GM12878 (cell line): ENCODE data around the gene ARHGEF38. TPM values are rescaled to one million over a fixed set of nuclear protein-coding genes. Genes with fewer than 3 reads are reported as not detected.

ENCODE experiments used
- ATAC-seq: fragments of 200-7000 bp; cut with Tn5 transposase; 3 replicates; pipeline ENCODE4 v1.9.1; 2020; ENCODE audit warnings: mild to moderate bottlenecking, moderate library complexity
- BruUV-seq: library from RNA; stranded (reverse); fragments of 400-500 nt; replicated peaks from 2 replicates; lab custom pipeline; 2021; lab: Mats Ljungman, UMichigan
- CTCF ChIA-PET: fragments of 300-600 bp; sonication (Branson Sonifier 250); formaldehyde crosslinking; extraction: SDS; loops from one replicate; lab custom pipeline; 2021; ENCODE audit warnings: inconsistent platforms; lab: Yijun Ruan, JAX
- POLR2A ChIA-PET: fragments of 350-600 bp; formaldehyde crosslinking; extraction: SDS; loops from one replicate; lab custom pipeline; 2021; ENCODE audit warnings: inconsistent platforms; lab: Charles Lee
- RAD21 ChIA-PET: fragments of 300-600 bp; sonication (Branson Sonifier 250); formaldehyde crosslinking; loops from one replicate; lab custom pipeline; 2023; ENCODE audit warnings: antibody characterized with exemption; ENCODE audit not compliant: unreplicated experiment; lab: Charles Lee
- SMC1A ChIA-PET: fragments of 300-600 bp; sonication (Branson Sonifier 250); formaldehyde crosslinking; loops from one replicate; lab custom pipeline; 2023; ENCODE audit not compliant: unreplicated experiment, uncharacterized antibody; lab: Charles Lee
- DNase-seq: peaks from one replicate; pipeline ENCODE4 v3.0.0-alpha.2; 2011; ENCODE audit warnings: low read depth, low spot score
- FAIRE-seq: peaks from 3 replicates; lab custom pipeline; 2011; peaks lifted over from hg19 to GRCh38; lab: Jason Lieb, UNC
- H2AFZ ChIP-seq: 2 replicates; pipeline ENCODE4 v1.6.0; 2011; ENCODE audit warnings: low read depth, low read length, control low read depth; ENCODE audit not compliant: control insufficient read depth
- H3K27ac ChIP-seq: 2 replicates; pipeline ENCODE4 v1.5.1; 2011; ENCODE audit warnings: control low read depth; ENCODE audit not compliant: control insufficient read depth, insufficient read depth
- H3K27me3 ChIP-seq, 2 experiments: replicated peaks in 1 of 2; 2 replicates each; pipeline versions ENCODE4 v1.6.0 to v1.6.1; 2011; ENCODE audit warnings: low read length in 1 of 2; ENCODE audit not compliant: control insufficient read depth in 2 of 2, insufficient read depth in 2 of 2
- H3K36me3 ChIP-seq, 2 experiments: 2 replicates each; pipeline ENCODE4 v1.5.1; 2011; ENCODE audit warnings: low read length in 1 of 2; ENCODE audit not compliant: control insufficient read depth in 2 of 2, insufficient read depth in 2 of 2
- H3K4me1 ChIP-seq: 2 replicates; pipeline ENCODE4 v1.6.1; 2011; ENCODE audit warnings: mild to moderate bottlenecking, low read length, moderate library complexity, mixed read lengths; ENCODE audit not compliant: control insufficient read depth, insufficient read depth
- H3K4me2 ChIP-seq: 2 replicates; pipeline ENCODE4 v1.6.0; 2011; ENCODE audit warnings: control low read depth; ENCODE audit not compliant: control insufficient read depth, insufficient read depth
- H3K4me3 ChIP-seq: fragments of 200-600 bp; sonication (generic); 2 replicates; pipeline ENCODE4 v1.5.1; 2016
- H3K79me2 ChIP-seq: 2 replicates; pipeline ENCODE4 v1.6.0; 2011; ENCODE audit warnings: low read length; ENCODE audit not compliant: control insufficient read depth, insufficient read depth
- H3K9ac ChIP-seq: 2 replicates; pipeline ENCODE4 v1.8.0; 2011; ENCODE audit warnings: low read length, control low read depth, mixed read lengths; ENCODE audit not compliant: control insufficient read depth, insufficient read depth
- H3K9me3 ChIP-seq: replicated peaks from 3 replicates; pipeline ENCODE4 v1.5.1; 2011; ENCODE audit warnings: mild to moderate bottlenecking, low read length; ENCODE audit not compliant: control insufficient read depth, insufficient read depth
- H4K20me1 ChIP-seq: 2 replicates; pipeline ENCODE4 v1.6.0; 2011; ENCODE audit not compliant: control insufficient read depth, insufficient read depth
- ATF7 ChIP-seq: fragments of 450-650 bp; IDR thresholded peaks from 2 replicates; pipeline ENCODE4 v1.6.1; 2016; ENCODE audit warnings: low read depth, mild to moderate bottlenecking
- BACH1 ChIP-seq: fragments of 450-650 bp; IDR thresholded peaks from 2 replicates; pipeline ENCODE4 v1.6.1; 2017; ENCODE audit warnings: mild to moderate bottlenecking, borderline replicate concordance
- CHD1 ChIP-seq: IDR thresholded peaks from 2 replicates; pipeline ENCODE4 v1.6.1; 2012; ENCODE audit warnings: low read depth, low read length, improper control_type of control experiment
- EZH2 ChIP-seq: IDR thresholded peaks from 2 replicates; pipeline ENCODE4 v1.6.1; 2012; ENCODE audit warnings: low read depth, mild to moderate bottlenecking, control low read depth, inconsistent platforms, low read length, borderline replicate concordance; ENCODE audit not compliant: control insufficient read depth
- HDAC6 ChIP-seq: fragments of 200-600 bp; sonication (generic); IDR thresholded peaks from one replicate; pipeline ENCODE4 v1.8.0; 2017; ENCODE audit warnings: antibody characterized with exemption; ENCODE audit not compliant: unreplicated experiment
- JUNB ChIP-seq: IDR thresholded peaks from 2 replicates; pipeline ENCODE4 v1.6.1; 2016; ENCODE audit warnings: antibody characterized with exemption, mild to moderate bottlenecking
- KLF5 ChIP-seq: fragments of 450-650 bp; IDR thresholded peaks from 2 replicates; pipeline ENCODE4 v1.6.1; 2014; ENCODE audit warnings: mild to moderate bottlenecking; ENCODE audit not compliant: partially characterized antibody
- NR2C2 ChIP-seq: IDR thresholded peaks from 2 replicates; pipeline ENCODE4 v1.6.1; 2011; ENCODE audit warnings: borderline replicate concordance, low read depth; ENCODE audit not compliant: control insufficient read depth, insufficient read length
- POLR2AphosphoS2 ChIP-seq: IDR thresholded peaks from 2 replicates; pipeline ENCODE4 v1.6.1; 2011; ENCODE audit warnings: low read depth, mild to moderate bottlenecking, low read length, improper control_type of control experiment, moderate library complexity
- RUNX3 ChIP-seq: IDR thresholded peaks from 2 replicates; pipeline ENCODE4 v1.6.1; 2012; ENCODE audit warnings: low read length, inconsistent platforms
- SMAD5 ChIP-seq: IDR thresholded peaks from 2 replicates; pipeline ENCODE4 v1.6.1; 2016; ENCODE audit warnings: antibody characterized with exemption, low read depth
- SUZ12 ChIP-seq: fragments of 200-600 bp; sonication (generic); IDR thresholded peaks from one replicate; pipeline ENCODE4 v1.6.1; 2018; ENCODE audit warnings: antibody characterized with exemption, mild to moderate bottlenecking; ENCODE audit not compliant: unreplicated experiment
- WGBS: methylation state at CpG from one replicate; pipeline ENCODE4 v1.1.6; 2016; ENCODE audit warnings: low lambda C conversion rate; ENCODE audit not compliant: insufficient replicate concordance, insufficient coverage; ENCODE audit errors: missing lambda C conversion rate; 5-methylcytosine and 5-hydroxymethylcytosine counted together
- in situ Hi-C: fragments of 300-500 bp; cut with MboI; formaldehyde crosslinking; loops from 9 replicates; pipeline ENCODE4 v1.14.3; 2018; ENCODE audit warnings: mixed read lengths
- intact Hi-C: fragments of 100-400 bp; cut with micrococcal nuclease; formaldehyde crosslinking; loops from one replicate; pipeline ENCODE4 v1.14.2; 2022; ENCODE audit not compliant: unreplicated experiment
- polyA plus RNA-seq, 11 experiments: library from polyadenylated mRNA; depleted of rRNA in 4 of 11; unstranded in 6 of 11; stranded (reverse) in 5 of 11; fragments of >200 nt; fragmentation: Nextera tagmentation in 4 of 11; fragmentation: Illumina TruSeq in 1 of 11; extraction: Ambion mirVana in 4 of 11; extraction: Trizol in 1 of 11; gene quantifications; 1 replicate in 1 of 11; 2 replicates in 10 of 11; pipeline versions ENCODE4 v1.2.1 to v1.2.3, GENCODE V29; 2011 to 2016; ENCODE audit warnings: inconsistent platforms in 2 of 11, missing spikeins in 2 of 11, low read depth in 1 of 11
- total RNA-seq, 4 experiments: library from RNA; depleted of rRNA in 3 of 4; stranded (reverse); fragments of >200 nt in 3 of 4; fragmentation: Illumina TruSeq in 1 of 4; extraction: Trizol in 1 of 4; gene quantifications; 2 replicates each; pipeline versions ENCODE4 v1.2.1 to v1.2.3, GENCODE V29; 2013 to 2021
- TF ChIP-seq, protein P1 (sequence below): fragments of 450-650 bp; IDR thresholded peaks from 2 replicates; pipeline ENCODE4 v1.6.1; 2014; ENCODE audit warnings: mild to moderate bottlenecking
- TF ChIP-seq, protein P2 (sequence below): fragments of 450-650 bp; IDR thresholded peaks from 2 replicates; pipeline ENCODE4 v1.6.1; 2017; ENCODE audit warnings: low read depth, mild to moderate bottlenecking, moderate library complexity
- TF ChIP-seq, protein P3 (sequence below), 3 experiments: IDR thresholded peaks in 2 of 3; conservative IDR thresholded peaks in 1 of 3; 2 replicates each; pipeline ENCODE4 v1.5.1; 2011; ENCODE audit warnings: low read depth in 3 of 3, low read length in 3 of 3, mild to moderate bottlenecking in 3 of 3, control low read depth in 2 of 3, moderate library complexity in 2 of 3, inconsistent platforms in 1 of 3, mixed read lengths in 1 of 3; ENCODE audit not compliant: control insufficient read depth in 2 of 3, insufficient read depth in 1 of 3; ENCODE audit errors: extremely low read depth in 1 of 3
- TF ChIP-seq, protein P4 (sequence below): fragments of 450-650 bp; formaldehyde crosslinking; IDR thresholded peaks from 2 replicates; pipeline ENCODE4 v1.4.0; 2022; ENCODE audit warnings: mild to moderate bottlenecking, moderate library complexity

Gene ARHGEF38
- total and polyA plus RNA-seq, 10 of the 15 experiments (the other 5 are each of a cell fraction or from before 2014, with no cell fraction given), result 0.01 to 1.1 (median 0.09) TPM; not detected in 2

DNA sequence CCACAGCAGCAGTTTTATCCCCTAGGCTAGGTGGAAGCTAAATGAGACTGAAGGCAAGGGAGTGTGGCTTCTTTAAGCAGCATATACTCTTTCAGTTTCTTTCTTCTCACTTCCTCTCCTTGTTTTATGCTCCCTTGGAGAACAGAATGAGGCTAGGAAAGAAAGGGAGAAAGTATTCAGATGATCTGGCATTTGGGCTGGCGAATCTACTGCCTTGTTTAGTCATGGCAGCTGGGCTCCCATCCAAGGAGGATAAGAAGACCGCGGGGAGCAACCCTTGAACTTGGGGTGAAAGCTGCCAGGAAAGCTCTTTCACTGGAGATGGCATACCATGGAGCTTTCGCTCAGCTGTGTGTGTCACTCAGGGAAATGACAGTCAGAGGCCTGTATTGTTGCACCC lies 72.1 kb downstream of the ARHGEF38 start:
- 75% methylated on average over 4 of the region's 4 CpGs for WGBS
- CTCF ChIA-PET, result interaction anchor here (0.7 to 1.1 kb wide), 4 partner anchors 24 to 104 kb away, joined by 3 to 5 read pairs (median 3); no protein-coding TSS in a partner anchor
- TF ChIP-seq NR2C2 (no peak), HDAC6 (no peak), RUNX3 (no peak), EZH2 (no peak), SMAD5 (no peak), JUNB (peak; percentile 13; the same call in 1 of the 2 replicates), KLF5 (no peak), CHD1 (no peak), SUZ12 (no peak), POLR2AphosphoS2 (no peak), BACH1 (no peak), ATF7 (no peak)
- TF ChIP-seq, protein P1, sequence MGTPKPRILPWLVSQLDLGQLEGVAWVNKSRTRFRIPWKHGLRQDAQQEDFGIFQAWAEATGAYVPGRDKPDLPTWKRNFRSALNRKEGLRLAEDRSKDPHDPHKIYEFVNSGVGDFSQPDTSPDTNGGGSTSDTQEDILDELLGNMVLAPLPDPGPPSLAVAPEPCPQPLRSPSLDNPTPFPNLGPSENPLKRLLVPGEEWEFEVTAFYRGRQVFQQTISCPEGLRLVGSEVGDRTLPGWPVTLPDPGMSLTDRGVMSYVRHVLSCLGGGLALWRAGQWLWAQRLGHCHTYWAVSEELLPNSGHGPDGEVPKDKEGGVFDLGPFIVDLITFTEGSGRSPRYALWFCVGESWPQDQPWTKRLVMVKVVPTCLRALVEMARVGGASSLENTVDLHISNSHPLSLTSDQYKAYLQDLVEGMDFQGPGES, result no peak
- TF ChIP-seq, protein P2, sequence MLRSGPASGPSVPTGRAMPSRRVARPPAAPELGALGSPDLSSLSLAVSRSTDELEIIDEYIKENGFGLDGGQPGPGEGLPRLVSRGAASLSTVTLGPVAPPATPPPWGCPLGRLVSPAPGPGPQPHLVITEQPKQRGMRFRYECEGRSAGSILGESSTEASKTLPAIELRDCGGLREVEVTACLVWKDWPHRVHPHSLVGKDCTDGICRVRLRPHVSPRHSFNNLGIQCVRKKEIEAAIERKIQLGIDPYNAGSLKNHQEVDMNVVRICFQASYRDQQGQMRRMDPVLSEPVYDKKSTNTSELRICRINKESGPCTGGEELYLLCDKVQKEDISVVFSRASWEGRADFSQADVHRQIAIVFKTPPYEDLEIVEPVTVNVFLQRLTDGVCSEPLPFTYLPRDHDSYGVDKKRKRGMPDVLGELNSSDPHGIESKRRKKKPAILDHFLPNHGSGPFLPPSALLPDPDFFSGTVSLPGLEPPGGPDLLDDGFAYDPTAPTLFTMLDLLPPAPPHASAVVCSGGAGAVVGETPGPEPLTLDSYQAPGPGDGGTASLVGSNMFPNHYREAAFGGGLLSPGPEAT, result no peak
- TF ChIP-seq, protein P3, sequence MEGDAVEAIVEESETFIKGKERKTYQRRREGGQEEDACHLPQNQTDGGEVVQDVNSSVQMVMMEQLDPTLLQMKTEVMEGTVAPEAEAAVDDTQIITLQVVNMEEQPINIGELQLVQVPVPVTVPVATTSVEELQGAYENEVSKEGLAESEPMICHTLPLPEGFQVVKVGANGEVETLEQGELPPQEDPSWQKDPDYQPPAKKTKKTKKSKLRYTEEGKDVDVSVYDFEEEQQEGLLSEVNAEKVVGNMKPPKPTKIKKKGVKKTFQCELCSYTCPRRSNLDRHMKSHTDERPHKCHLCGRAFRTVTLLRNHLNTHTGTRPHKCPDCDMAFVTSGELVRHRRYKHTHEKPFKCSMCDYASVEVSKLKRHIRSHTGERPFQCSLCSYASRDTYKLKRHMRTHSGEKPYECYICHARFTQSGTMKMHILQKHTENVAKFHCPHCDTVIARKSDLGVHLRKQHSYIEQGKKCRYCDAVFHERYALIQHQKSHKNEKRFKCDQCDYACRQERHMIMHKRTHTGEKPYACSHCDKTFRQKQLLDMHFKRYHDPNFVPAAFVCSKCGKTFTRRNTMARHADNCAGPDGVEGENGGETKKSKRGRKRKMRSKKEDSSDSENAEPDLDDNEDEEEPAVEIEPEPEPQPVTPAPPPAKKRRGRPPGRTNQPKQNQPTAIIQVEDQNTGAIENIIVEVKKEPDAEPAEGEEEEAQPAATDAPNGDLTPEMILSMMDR (IDR thresholded peaks at IDR 0.05 in 2 of 3, conservative IDR thresholded peaks at IDR 0.05 in 1 of 3; ENCODE audit: control insufficient read depth in 2 of 3, extremely low read depth in 1 of 3, insufficient read depth in 1 of 3, low read depth in 3 of 3, low read length in 3 of 3), result no peak
- TF ChIP-seq, protein P4, sequence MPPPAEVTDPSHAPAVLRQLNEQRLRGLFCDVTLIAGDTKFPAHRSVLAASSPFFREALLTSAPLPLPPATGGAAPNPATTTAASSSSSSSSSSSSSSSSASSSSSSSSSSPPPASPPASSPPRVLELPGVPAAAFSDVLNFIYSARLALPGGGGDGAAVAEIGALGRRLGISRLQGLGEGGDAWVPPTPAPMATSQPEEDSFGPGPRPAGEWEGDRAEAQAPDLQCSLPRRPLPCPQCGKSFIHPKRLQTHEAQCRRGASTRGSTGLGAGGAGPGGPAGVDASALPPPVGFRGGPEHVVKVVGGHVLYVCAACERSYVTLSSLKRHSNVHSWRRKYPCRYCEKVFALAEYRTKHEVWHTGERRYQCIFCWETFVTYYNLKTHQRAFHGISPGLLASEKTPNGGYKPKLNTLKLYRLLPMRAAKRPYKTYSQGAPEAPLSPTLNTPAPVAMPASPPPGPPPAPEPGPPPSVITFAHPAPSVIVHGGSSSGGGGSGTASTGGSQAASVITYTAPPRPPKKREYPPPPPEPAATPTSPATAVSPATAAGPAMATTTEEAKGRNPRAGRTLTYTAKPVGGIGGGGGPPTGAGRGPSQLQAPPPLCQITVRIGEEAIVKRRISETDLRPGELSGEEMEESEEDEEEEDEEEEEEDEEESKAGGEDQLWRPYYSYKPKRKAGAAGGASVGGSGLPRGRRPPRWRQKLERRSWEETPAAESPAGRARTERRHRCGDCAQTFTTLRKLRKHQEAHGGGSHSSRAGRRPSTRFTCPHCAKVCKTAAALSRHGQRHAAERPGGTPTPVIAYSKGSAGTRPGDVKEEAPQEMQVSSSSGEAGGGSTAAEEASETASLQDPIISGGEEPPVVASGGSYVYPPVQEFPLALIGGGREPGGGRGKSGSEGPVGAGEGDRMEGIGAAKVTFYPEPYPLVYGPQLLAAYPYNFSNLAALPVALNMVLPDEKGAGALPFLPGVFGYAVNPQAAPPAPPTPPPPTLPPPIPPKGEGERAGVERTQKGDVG (CRISPR knock-in tag), result no peak

More for the DNA sequence above, 72.1 kb downstream of the ARHGEF38 start:
- DNase-seq (no peak), ATAC-seq (peak; percentile 64), FAIRE-seq (peak; percentile 66)
- ChIA-PET SMC1A (interaction anchor here (0.9 to 6.9 kb wide), 9 partner anchors 8 to 104 kb away, joined by 3 to 49 read pairs (median 3); no protein-coding TSS in a partner anchor), RAD21 (interaction anchor here (1.0 to 1.1 kb wide), 2 partner anchors 10 to 34 kb away, joined by 3 read pairs; no protein-coding TSS in a partner anchor), POLR2A (interaction anchor here (0.6 to 1.8 kb wide), 4 partner anchors 17 to 143 kb away, joined by 3 to 6 read pairs (median 4); no protein-coding TSS in a partner anchor)
- Histone ChIP-seq H3K27ac (peak overlapping the region; percentile 55), H3K36me3 (no peaks in the 10 kb centered on the region), H2AFZ (peak overlapping the region; percentile 94), H3K79me2 (no peaks in the 10 kb centered on the region), H3K9me3 (no peaks in the 10 kb centered on the region), H3K4me2 (peak overlapping the region; percentile 93), H3K4me1 (peaks cover 18% of the 10 kb centered on the region), H3K4me3 (no peak overlapping the region), H3K27me3 (no peaks in the 10 kb centered on the region), H3K9ac (peak overlapping the region; percentile 4; the same call in 1 of the 2 replicates), H4K20me1 (no peaks in the 10 kb centered on the region)
- no TSS peak for BruUV-seq
- intact Hi-C loops, result no loop called here
- in situ Hi-C loops, result no loop called here
